Measurements from ENCODE around the gene MEMO1.

Gene MEMO1

DNA sequence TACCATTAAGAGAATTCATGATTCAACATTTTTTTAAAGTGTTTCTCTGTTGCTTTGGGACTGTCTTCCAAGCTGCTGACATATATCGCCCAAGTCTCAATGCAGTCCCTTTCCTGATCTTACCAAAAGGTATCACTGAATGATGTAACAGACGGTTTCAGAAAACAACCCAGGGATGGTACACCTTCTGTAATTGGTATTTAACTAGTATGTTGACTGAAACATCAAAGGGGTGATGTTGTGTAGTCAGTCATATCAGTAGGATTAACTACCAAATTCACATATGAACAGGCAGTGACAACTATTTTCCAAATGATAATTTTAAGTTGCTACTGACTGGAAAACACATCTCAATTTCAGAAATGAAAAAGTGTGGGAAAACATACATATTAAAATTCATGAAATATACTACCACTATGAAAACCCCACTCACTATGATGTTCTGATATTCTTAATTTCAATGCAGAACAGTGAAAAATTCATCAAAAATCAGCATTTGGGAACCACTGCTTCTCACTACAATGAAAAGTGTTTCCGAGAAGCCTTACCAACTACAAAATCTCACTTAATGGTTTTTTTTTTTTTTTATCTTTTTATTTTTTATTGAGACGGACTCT lies 59.8 kb downstream of the MEMO1 start:
- TF ChIP-seq, protein P1, sequence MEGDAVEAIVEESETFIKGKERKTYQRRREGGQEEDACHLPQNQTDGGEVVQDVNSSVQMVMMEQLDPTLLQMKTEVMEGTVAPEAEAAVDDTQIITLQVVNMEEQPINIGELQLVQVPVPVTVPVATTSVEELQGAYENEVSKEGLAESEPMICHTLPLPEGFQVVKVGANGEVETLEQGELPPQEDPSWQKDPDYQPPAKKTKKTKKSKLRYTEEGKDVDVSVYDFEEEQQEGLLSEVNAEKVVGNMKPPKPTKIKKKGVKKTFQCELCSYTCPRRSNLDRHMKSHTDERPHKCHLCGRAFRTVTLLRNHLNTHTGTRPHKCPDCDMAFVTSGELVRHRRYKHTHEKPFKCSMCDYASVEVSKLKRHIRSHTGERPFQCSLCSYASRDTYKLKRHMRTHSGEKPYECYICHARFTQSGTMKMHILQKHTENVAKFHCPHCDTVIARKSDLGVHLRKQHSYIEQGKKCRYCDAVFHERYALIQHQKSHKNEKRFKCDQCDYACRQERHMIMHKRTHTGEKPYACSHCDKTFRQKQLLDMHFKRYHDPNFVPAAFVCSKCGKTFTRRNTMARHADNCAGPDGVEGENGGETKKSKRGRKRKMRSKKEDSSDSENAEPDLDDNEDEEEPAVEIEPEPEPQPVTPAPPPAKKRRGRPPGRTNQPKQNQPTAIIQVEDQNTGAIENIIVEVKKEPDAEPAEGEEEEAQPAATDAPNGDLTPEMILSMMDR (IDR thresholded peaks at IDR 0.05): no peak
- Histone ChIP-seq H3K36me3 (peaks cover 4% of the 10 kb centered on the region), H3K9me3 (no peaks in the 10 kb centered on the region), H3K4me3 (ENCODE audit: low read depth in 1 of 2, low read length in 1 of 2) (no peak overlapping the region), H3K4me1 (ENCODE audit: control insufficient read depth in 1 of 2, insufficient read depth in 1 of 2, low read depth in 1 of 2, low read length in 1 of 2) (peaks cover 7 to 9% of the 10 kb centered on the region in 2 experiments), H3K27me3 (no peaks in the 10 kb centered on the region), H3K27ac (no peak overlapping the region)

DNA sequence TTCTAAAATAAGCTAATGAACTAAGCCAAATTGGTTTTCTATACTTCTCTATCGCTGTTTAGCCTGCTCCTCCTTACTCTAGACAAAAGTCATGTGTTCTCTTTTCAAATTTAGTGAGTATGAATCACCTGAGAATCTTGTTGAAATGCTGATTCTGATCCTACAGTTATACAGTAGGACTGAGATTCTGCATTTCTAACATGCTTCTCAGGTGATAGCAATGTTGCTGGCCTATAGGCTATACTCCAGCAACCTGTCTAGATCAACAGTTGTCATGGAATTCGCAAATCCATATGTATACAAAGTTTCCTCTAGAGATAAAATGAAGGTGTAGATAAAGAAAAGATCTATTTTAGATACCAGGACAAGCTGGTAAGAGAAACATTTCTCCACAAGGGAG lies 62.9 kb downstream of the MEMO1 start:
- Histone ChIP-seq H3K36me3 (peaks cover 8% of the 10 kb centered on the region), H3K4me1 (ENCODE audit: control insufficient read depth in 1 of 2, insufficient read depth in 1 of 2, low read depth in 1 of 2, low read length in 1 of 2) (peaks cover 0 to 3% of the 10 kb centered on the region in 2 experiments), H3K27me3 (no peaks in the 10 kb centered on the region), H3K9me3 (no peaks in the 10 kb centered on the region), H3K27ac (no peak overlapping the region), H3K4me3 (ENCODE audit: low read depth in 1 of 2, low read length in 1 of 2) (no peak overlapping the region)
- TF ChIP-seq, protein P1 (IDR thresholded peaks at IDR 0.05): no peak

DNA sequence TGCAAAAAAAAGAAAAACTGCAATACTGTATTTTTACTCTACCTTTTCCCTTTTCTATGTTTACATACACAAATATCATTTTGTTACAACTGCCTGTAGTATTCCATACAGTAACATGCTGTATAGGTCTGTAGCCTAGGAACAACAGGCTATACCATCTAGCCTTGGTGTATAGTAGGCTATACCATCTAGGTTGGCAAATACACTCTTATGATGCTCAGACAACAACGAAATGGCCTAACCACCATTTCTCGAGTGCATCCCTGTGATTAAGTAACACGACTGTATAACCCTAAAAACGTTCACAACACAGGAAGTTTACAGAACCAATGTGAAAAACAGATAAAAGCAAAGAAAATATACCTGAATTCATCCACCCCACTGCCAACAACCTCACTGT lies 64.0 kb downstream of the MEMO1 start:
- Histone ChIP-seq H3K4me1 (ENCODE audit: control insufficient read depth in 1 of 2, insufficient read depth in 1 of 2, low read depth in 1 of 2, low read length in 1 of 2) (peaks cover 0 to 3% of the 10 kb centered on the region in 2 experiments), H3K27ac (no peak overlapping the region)
- TF ChIP-seq, protein P1 (IDR thresholded peaks at IDR 0.05): no peak

DNA sequence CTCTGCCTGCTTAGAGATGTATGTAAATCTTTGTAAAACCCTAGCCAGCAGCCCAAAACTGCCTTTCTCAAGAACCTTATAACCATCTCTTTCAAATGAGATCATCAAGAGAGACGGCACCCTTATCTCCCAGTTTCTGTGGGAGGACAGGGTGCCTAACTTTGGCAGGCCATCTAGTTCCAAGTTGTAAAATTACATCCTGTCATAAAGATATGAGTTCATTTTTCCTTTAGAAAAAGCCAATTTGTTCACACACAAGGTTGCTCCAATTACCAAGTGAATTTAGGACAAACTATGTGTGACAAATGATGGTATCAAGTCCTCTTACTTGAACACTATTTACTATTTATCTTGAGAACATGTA lies 65.3 kb downstream of the MEMO1 start:
- H3K27ac ChIP-seq: peak overlapping the region; percentile 49
- H3K9me3 ChIP-seq: no peaks in the 10 kb centered on the region
- H3K4me1 ChIP-seq (ENCODE audit: control insufficient read depth in 1 of 2, insufficient read depth in 1 of 2, low read depth in 1 of 2, low read length in 1 of 2): peaks cover 0 to 3% of the 10 kb centered on the region in 2 experiments
- TF ChIP-seq, protein P1 (IDR thresholded peaks at IDR 0.05): no peak
- H3K36me3 ChIP-seq: peaks cover 31% of the 10 kb centered on the region
- H3K4me3 ChIP-seq (ENCODE audit: low read depth in 1 of 2, low read length in 1 of 2): no peak overlapping the region
- no peaks in the 10 kb centered on the region for H3K27me3 ChIP-seq

More for the DNA sequence above, 64.0 kb downstream of the MEMO1 start:
- Histone ChIP-seq H3K4me3 (ENCODE audit: low read depth in 1 of 2, low read length in 1 of 2) (no peak overlapping the region), H3K27me3 (no peaks in the 10 kb centered on the region), H3K36me3 (peaks cover 18% of the 10 kb centered on the region), H3K9me3 (no peaks in the 10 kb centered on the region)

DNA sequence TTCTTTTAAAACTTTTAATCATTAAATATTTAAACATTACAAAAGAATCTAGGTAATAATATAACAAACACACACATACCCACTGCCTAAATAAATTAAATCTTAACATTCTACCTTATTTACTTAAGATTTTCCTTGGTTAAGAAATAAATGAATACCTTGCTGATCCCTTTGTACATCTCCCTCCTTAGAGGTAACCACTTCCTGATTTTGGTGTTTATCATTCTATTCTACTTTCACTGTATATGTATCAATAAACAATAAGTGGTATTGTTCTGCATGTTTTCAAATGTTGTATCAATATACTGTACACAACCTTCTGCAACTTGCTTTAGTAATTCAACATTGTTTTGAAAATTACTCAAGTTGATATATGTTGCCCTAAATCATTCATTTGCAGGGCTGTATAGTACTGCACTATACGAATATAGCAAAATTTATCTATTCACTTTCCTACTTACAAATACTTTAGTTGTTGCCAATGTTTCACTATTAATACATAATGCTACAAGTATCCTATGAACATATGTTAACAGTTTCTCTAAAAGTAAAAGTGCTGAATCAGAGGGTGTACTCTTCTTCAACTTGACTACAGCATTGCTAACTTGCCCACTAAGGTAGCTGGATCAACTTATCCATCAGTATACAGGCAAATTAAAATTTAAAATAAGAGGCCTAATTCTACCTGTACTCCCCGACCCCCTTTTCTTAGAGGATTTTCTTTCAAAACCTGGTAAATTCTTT lies 65.8 kb downstream of the MEMO1 start:
- H3K36me3 ChIP-seq: peaks cover 31% of the 10 kb centered on the region
- no peaks in the 10 kb centered on the region for H3K27me3 ChIP-seq
- H3K4me1 ChIP-seq (ENCODE audit: control insufficient read depth in 1 of 2, insufficient read depth in 1 of 2, low read depth in 1 of 2, low read length in 1 of 2): peaks cover 0 to 3% of the 10 kb centered on the region in 2 experiments
- H3K27ac ChIP-seq: peak overlapping the region; percentile 49
- TF ChIP-seq, protein P1 (IDR thresholded peaks at IDR 0.05): no peak
- no peaks in the 10 kb centered on the region for H3K9me3 ChIP-seq
- H3K4me3 ChIP-seq (ENCODE audit: low read depth in 1 of 2, low read length in 1 of 2): no peak overlapping the region

Measured in neutrophil (primary cell).